ENCODE measurements around the gene THAP2. TPM values are rescaled to one million over a fixed set of nuclear protein-coding genes. Genes with fewer than 3 reads are reported as not detected.
A peak's percentile ranks its signal among the peaks of the same experiment; 100 is the strongest.

THAP2 gene
- total and polyA plus RNA-seq, 2 donors (not counting 3 experiments of a cell fraction or from before 2014, with no cell fraction given), result 1.4 to 4.4 TPM

DNA sequence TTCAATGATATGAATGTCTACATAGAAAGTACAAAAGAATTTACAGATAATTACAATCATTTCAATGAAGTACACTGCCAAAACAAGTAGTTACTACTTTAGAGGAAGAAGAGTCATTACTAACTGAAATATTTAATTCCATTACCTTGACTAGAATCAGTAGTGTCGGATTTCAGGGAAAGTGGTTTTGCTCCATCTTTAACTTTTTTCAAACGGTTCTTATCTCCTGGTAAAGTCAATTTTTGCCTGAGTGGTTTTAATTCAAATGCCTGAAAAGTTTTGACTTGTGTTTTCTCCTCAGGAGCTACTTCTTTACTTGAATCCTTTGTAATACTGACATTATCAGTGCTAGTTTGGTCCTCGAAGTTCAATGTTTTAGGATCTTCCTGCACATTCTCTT is 7.4 kb upstream of the THAP2 start:
- BruUV-seq (replicated peaks), result no TSS peak
- CTCF ChIA-PET, result interaction anchor here (1.0 kb wide), 1 partner anchor 10 kb away, joined by 3 read pairs; no protein-coding TSS in a partner anchor
- H3K4me1 ChIP-seq (ENCODE audit: control insufficient read depth, extremely low read depth, insufficient read depth, low read length), result peaks cover 12% of the 10 kb centered on the region
- no peaks in the 10 kb centered on the region for H3K9me3 ChIP-seq (replicated peaks; ENCODE audit: control insufficient read depth, insufficient read depth, low read length)
- FAIRE-seq (no peak), DNase-seq (ENCODE audit: low read depth, low spot score) (no peak)
- dilution Hi-C loops (cut with MboI; ENCODE audit: extremely low pct_ligation_motif_present, low sequenced_read_pairs), result no loop called here
- peaks cover 1 to 26% of the 10 kb centered on the region in 2 experiments for H3K36me3 ChIP-seq (ENCODE audit: control insufficient read depth in 2 of 2, extremely low read depth in 1 of 2, insufficient read depth in 2 of 2, low read length in 2 of 2)
- intact Hi-C loops (cut with micrococcal nuclease), result no loop called here
- peak overlapping the region; percentile 46 for H3K4me2 ChIP-seq (ENCODE audit: insufficient read depth, low read length)
- H3K27ac ChIP-seq (ENCODE audit: insufficient read depth, low read depth, low read length), result no peak overlapping the region
- no peak overlapping the region for H3K9ac ChIP-seq (replicated peaks; ENCODE audit: extremely low read depth, insufficient read depth, low read length)
- H3K4me3 ChIP-seq (replicated peaks in 1 of 3; ENCODE audit: insufficient read depth in 1 of 3, low read depth in 1 of 3, low read length in 3 of 3), result no peak overlapping the region
- H3K79me2 ChIP-seq (ENCODE audit: control insufficient read depth, insufficient read depth, low read length), result peaks cover 93% of the 10 kb centered on the region
- H3K27me3 ChIP-seq (ENCODE audit: control insufficient read depth in 2 of 2, insufficient read depth in 2 of 2, low read length in 2 of 2), result no peaks in the 10 kb centered on the region
- no peaks in the 10 kb centered on the region for H3K9me1 ChIP-seq (replicated peaks; ENCODE audit: control insufficient read depth, extremely low read depth, insufficient read depth, low read length)
- POLR2A ChIA-PET, result no interaction called here
- H2AFZ ChIP-seq (ENCODE audit: low read depth, low read length), result no peak overlapping the region
- TF ChIP-seq EZH2 (IDR thresholded peaks at IDR 0.05; ENCODE audit: borderline replicate concordance, low read depth, low read length, severe bottlenecking) (no peak), FOS (IDR thresholded peaks at IDR 0.05; ENCODE audit: borderline replicate concordance, insufficient read depth, low read length) (no peak), POLR2A (IDR thresholded peaks at IDR 0.05; ENCODE audit: low read depth, low read length) (no peak), MYC (IDR thresholded peaks at IDR 0.05; ENCODE audit: low read depth, low read length) (no peak), GATA2 (IDR thresholded peaks at IDR 0.05; ENCODE audit: insufficient read depth, insufficient read length, low read depth, low read length) (no peak), POLR2AphosphoS5 (IDR thresholded peaks at IDR 0.05; ENCODE audit: insufficient read depth, low read depth, low read length) (no peak), JUN (IDR thresholded peaks at IDR 0.05; ENCODE audit: borderline replicate concordance, insufficient read depth, insufficient read length, low read depth) (no peak)
- TF ChIP-seq, protein P1, sequence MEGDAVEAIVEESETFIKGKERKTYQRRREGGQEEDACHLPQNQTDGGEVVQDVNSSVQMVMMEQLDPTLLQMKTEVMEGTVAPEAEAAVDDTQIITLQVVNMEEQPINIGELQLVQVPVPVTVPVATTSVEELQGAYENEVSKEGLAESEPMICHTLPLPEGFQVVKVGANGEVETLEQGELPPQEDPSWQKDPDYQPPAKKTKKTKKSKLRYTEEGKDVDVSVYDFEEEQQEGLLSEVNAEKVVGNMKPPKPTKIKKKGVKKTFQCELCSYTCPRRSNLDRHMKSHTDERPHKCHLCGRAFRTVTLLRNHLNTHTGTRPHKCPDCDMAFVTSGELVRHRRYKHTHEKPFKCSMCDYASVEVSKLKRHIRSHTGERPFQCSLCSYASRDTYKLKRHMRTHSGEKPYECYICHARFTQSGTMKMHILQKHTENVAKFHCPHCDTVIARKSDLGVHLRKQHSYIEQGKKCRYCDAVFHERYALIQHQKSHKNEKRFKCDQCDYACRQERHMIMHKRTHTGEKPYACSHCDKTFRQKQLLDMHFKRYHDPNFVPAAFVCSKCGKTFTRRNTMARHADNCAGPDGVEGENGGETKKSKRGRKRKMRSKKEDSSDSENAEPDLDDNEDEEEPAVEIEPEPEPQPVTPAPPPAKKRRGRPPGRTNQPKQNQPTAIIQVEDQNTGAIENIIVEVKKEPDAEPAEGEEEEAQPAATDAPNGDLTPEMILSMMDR (IDR thresholded peaks at IDR 0.05; ENCODE audit: extremely low read depth in 1 of 2, insufficient read depth in 1 of 2, low read depth in 1 of 2, low read length in 2 of 2), result no peak
- TF ChIP-seq, protein P2, sequence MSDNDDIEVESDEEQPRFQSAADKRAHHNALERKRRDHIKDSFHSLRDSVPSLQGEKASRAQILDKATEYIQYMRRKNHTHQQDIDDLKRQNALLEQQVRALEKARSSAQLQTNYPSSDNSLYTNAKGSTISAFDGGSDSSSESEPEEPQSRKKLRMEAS (IDR thresholded peaks at IDR 0.05; ENCODE audit: insufficient read depth, insufficient read length), result no peak
- peaks cover 4% of the 10 kb centered on the region for H4K20me1 ChIP-seq (replicated peaks; ENCODE audit: control insufficient read depth, extremely low read depth, insufficient read depth, low read length)

Measured in endothelial cell of umbilical vein (primary cell).